ENCODE data around the gene TMEM63A.

Gene TMEM63A

GRCh38 chr1:225861834-225862580 is 20.2 kb downstream of the TMEM63A start:
- Histone ChIP-seq H3K27me3 (ENCODE audit: insufficient read depth, low read length, poor library complexity) (no peaks in the 10 kb centered on the region), H4K20me1 (ENCODE audit: insufficient read depth, low read length) (no peaks in the 10 kb centered on the region), H3K9me3 (ENCODE audit: insufficient read depth, low read length, severe bottlenecking) (no peaks in the 10 kb centered on the region), H3K36me3 (ENCODE audit: insufficient read depth, low read length) (peaks cover 7% of the 10 kb centered on the region), H3K27ac (ENCODE audit: low read length) (no peak overlapping the region), H3K4me1 (ENCODE audit: insufficient read depth, low read length) (peaks cover 14% of the 10 kb centered on the region), H3K4me2 (ENCODE audit: insufficient read depth, low read length) (no peak overlapping the region), H3K9ac (ENCODE audit: low read depth, low read length) (no peak overlapping the region), H3K79me2 (ENCODE audit: insufficient read depth, low read length) (no peaks in the 10 kb centered on the region), H2AFZ (ENCODE audit: low read depth, low read length) (no peak overlapping the region), H3K4me3 (ENCODE audit: low read depth in 1 of 2, low read length in 2 of 2) (no peak overlapping the region)
- ATAC-seq (ENCODE audit: insufficient read depth, low read depth): no peak
- no peak for DNase-seq
- TF ChIP-seq CTCF (IDR thresholded peaks at IDR 0.05; ENCODE audit: borderline replicate concordance, extremely low read depth, low read length, poor library complexity, severe bottlenecking) (no peak), EZH2 (IDR thresholded peaks at IDR 0.05; ENCODE audit: borderline replicate concordance, low read depth, low read length, severe bottlenecking) (no peak)

GRCh38 chr1:225860876-225861441 is 21.2 kb downstream of the TMEM63A start:
- H3K4me1 ChIP-seq (ENCODE audit: insufficient read depth, low read length): peaks cover 5% of the 10 kb centered on the region
- H4K20me1 ChIP-seq (ENCODE audit: insufficient read depth, low read length): no peaks in the 10 kb centered on the region
- H3K9ac ChIP-seq (ENCODE audit: low read depth, low read length): no peak overlapping the region
- DNase-seq (no peak), ATAC-seq (ENCODE audit: insufficient read depth, low read depth) (no peak)
- no peak overlapping the region for H3K27ac ChIP-seq (ENCODE audit: low read length)
- H3K27me3 ChIP-seq (ENCODE audit: insufficient read depth, low read length, poor library complexity): no peaks in the 10 kb centered on the region
- no peak overlapping the region for H3K4me3 ChIP-seq (ENCODE audit: low read depth in 1 of 2, low read length in 2 of 2)
- TF ChIP-seq EZH2 (IDR thresholded peaks at IDR 0.05; ENCODE audit: borderline replicate concordance, low read depth, low read length, severe bottlenecking) (no peak), CTCF (IDR thresholded peaks at IDR 0.05; ENCODE audit: borderline replicate concordance, extremely low read depth, low read length, poor library complexity, severe bottlenecking) (no peak)
- no peaks in the 10 kb centered on the region for H3K9me3 ChIP-seq (ENCODE audit: insufficient read depth, low read length, severe bottlenecking)
- peaks cover 7% of the 10 kb centered on the region for H3K36me3 ChIP-seq (ENCODE audit: insufficient read depth, low read length)
- no peak overlapping the region for H2AFZ ChIP-seq (ENCODE audit: low read depth, low read length)
- H3K4me2 ChIP-seq (ENCODE audit: insufficient read depth, low read length): no peak overlapping the region
- H3K79me2 ChIP-seq (ENCODE audit: insufficient read depth, low read length): no peaks in the 10 kb centered on the region

- H3K9me3 ChIP-seq (ENCODE audit: insufficient read depth, low read length, severe bottlenecking): no peaks in the 10 kb centered on the region
- no peak overlapping the region for H3K27ac ChIP-seq (ENCODE audit: low read length)
- no peaks in the 10 kb centered on the region for H4K20me1 ChIP-seq (ENCODE audit: insufficient read depth, low read length)
- no peak overlapping the region for H2AFZ ChIP-seq (ENCODE audit: low read depth, low read length)
- DNase-seq (no peak), ATAC-seq (ENCODE audit: insufficient read depth, low read depth) (no peak)
- no peak overlapping the region for H3K9ac ChIP-seq (ENCODE audit: low read depth, low read length)
- H3K4me3 ChIP-seq (ENCODE audit: low read depth in 1 of 2, low read length in 2 of 2): no peak overlapping the region
- H3K27me3 ChIP-seq (ENCODE audit: insufficient read depth, low read length, poor library complexity): no peaks in the 10 kb centered on the region
- peaks cover 7% of the 10 kb centered on the region for H3K36me3 ChIP-seq (ENCODE audit: insufficient read depth, low read length)
- no peak overlapping the region for H3K4me2 ChIP-seq (ENCODE audit: insufficient read depth, low read length)
- H3K4me1 ChIP-seq (ENCODE audit: insufficient read depth, low read length): no peaks in the 10 kb centered on the region
- TF ChIP-seq EZH2 (IDR thresholded peaks at IDR 0.05; ENCODE audit: borderline replicate concordance, low read depth, low read length, severe bottlenecking) (no peak), CTCF (IDR thresholded peaks at IDR 0.05; ENCODE audit: borderline replicate concordance, extremely low read depth, low read length, poor library complexity, severe bottlenecking) (no peak)
- H3K79me2 ChIP-seq (ENCODE audit: insufficient read depth, low read length): no peaks in the 10 kb centered on the region
Measured at GRCh38 chr1:225860107-225860506, 22.1 kb downstream of the TMEM63A start.

Measured in DND-41 (cell line).